ENCODE measurements around the gene TESK1. TPM values are rescaled to one million over a fixed set of nuclear protein-coding genes. Genes with fewer than 3 reads are reported as not detected.

Gene TESK1
- total RNA-seq, 1 experiment from 2014 or later: 7.8 TPM

Small RNAs within 50 kb of the gene (small RNA-seq; reads per million reads assigned to genes)
- gene MIR4667: 0 reads per million in 2 experiments
- gene RMRP: 0 reads per million in 2 experiments
- gene RPS29P17: 0.02 to 0.12 reads per million in 2 experiments

Other genes starting within 250 kb of the TESK1 start
- 10.1 and 10.9 TPM in 2 replicates for gene RUSC2, start 115.2 kb upstream of the TESK1 start, total RNA-seq (2014; rRNA removed; shearing (Covaris generic))
- not detected in 2 replicates for gene CD72, start 13.2 kb downstream of the TESK1 start, total RNA-seq (2014; rRNA removed; shearing (Covaris generic))
- not detected in 2 replicates for gene SIT1, start 45.7 kb downstream of the TESK1 start, total RNA-seq (2014; rRNA removed; shearing (Covaris generic))
- gene RMRP, start 52.8 kb downstream of the TESK1 start, total RNA-seq (2014; rRNA removed; shearing (Covaris generic)): 9,964 and 10,171 TPM in 2 replicates
- 6.3 and 8.4 TPM in 2 replicates for gene CCDC107, start 53.0 kb downstream of the TESK1 start, total RNA-seq (2014; rRNA removed; shearing (Covaris generic))
- gene ARHGEF39, start 59.9 kb downstream of the TESK1 start, total RNA-seq (2014; rRNA removed; shearing (Covaris generic)): 5.0 and 7.5 TPM in 2 replicates
- gene CA9, start 68.7 kb downstream of the TESK1 start, total RNA-seq (2014; rRNA removed; shearing (Covaris generic)): 10.1 and 13.7 TPM in 2 replicates
- gene TPM2, start 84.7 kb downstream of the TESK1 start, total RNA-seq (2014; rRNA removed; shearing (Covaris generic)): 36.3 and 40.7 TPM in 2 replicates
- gene TLN1, start 126.9 kb downstream of the TESK1 start, total RNA-seq (2014; rRNA removed; shearing (Covaris generic)): 44.8 TPM in 2 replicates
- gene CREB3, start 127.4 kb downstream of the TESK1 start, total RNA-seq (2014; rRNA removed; shearing (Covaris generic)): 22.4 and 24.5 TPM in 2 replicates
- gene GBA2, start 144.0 kb downstream of the TESK1 start, total RNA-seq (2014; rRNA removed; shearing (Covaris generic)): 19.8 and 24.0 TPM in 2 replicates
- gene RGP1, start 144.0 kb downstream of the TESK1 start, total RNA-seq (2014; rRNA removed; shearing (Covaris generic)): 13.0 and 15.0 TPM in 2 replicates
- 1.1 TPM in 1 of 2 replicates, not detected in the other for gene MSMP, start 149.0 kb downstream of the TESK1 start, total RNA-seq (2014; rRNA removed; shearing (Covaris generic))
- 1.7 and 7.0 TPM in 2 replicates for gene NPR2, start 186.3 kb downstream of the TESK1 start, total RNA-seq (2014; rRNA removed; shearing (Covaris generic))
- gene SPAG8, start 207.0 kb downstream of the TESK1 start, total RNA-seq (2014; rRNA removed; shearing (Covaris generic)): 0.14 and 0.47 TPM in 2 replicates
- gene HINT2, start 209.8 kb downstream of the TESK1 start, total RNA-seq (2014; rRNA removed; shearing (Covaris generic)): 18.2 and 22.8 TPM in 2 replicates
- not detected in 2 replicates for gene FAM221B, start 223.5 kb downstream of the TESK1 start, total RNA-seq (2014; rRNA removed; shearing (Covaris generic))
- gene TMEM8B, start 224.0 kb downstream of the TESK1 start, total RNA-seq (2014; rRNA removed; shearing (Covaris generic)): 1.2 and 1.4 TPM in 2 replicates